ENCODE measurements around the gene FANCI.

GRCh38 chr15:89364341-89364740 is 120.6 kb downstream of the FANCI start:
- no peak for TF ChIP-seq CTCF (conservative IDR thresholded peaks at IDR 0.05; ENCODE audit: low read depth, low read length)
- no peak for TF ChIP-seq EZH2phosphoT487 (IDR thresholded peaks at IDR 0.05; ENCODE audit: borderline replicate concordance, low read length)
- no peak for TF ChIP-seq EZH2 (IDR thresholded peaks at IDR 0.05; ENCODE audit: low read length, unreplicated experiment)

Data from PC-3 (cell line).